Fibroblast of pulmonary artery (primary cell): ENCODE measurements around the gene ERBB2.

Experiments
- DNase-seq: peaks from one replicate; pipeline ENCODE4 v3.0.0-alpha.2; 2010; ENCODE audit warnings: low read depth
- H3K4me3 ChIP-seq: replicated peaks from 2 replicates; pipeline ENCODE4 v1.5.1; 2011; ENCODE audit warnings: low read depth, mild to moderate bottlenecking, control low read depth, low read length, moderate library complexity
- CTCF ChIP-seq: IDR thresholded peaks from 2 replicates; pipeline ENCODE4 v1.5.1; 2011; ENCODE audit warnings: mild to moderate bottlenecking, control low read depth, low read length, inconsistent platforms; ENCODE audit errors: missing control alignments

The ERBB2 gene

GRCh38 chr17:39661744-39662541 lies 37.9 kb upstream of the ERBB2 start:
- DNase-seq, result no peak
- H3K4me3 ChIP-seq, result no peak overlapping the region
- no peak for TF ChIP-seq CTCF

- TF ChIP-seq CTCF, result no peak
- no peak for DNase-seq
- no peak overlapping the region for H3K4me3 ChIP-seq
Measured at GRCh38 chr17:39662551-39663339, 37.1 kb upstream of the ERBB2 start.

- H3K4me3 ChIP-seq, result no peak overlapping the region
- TF ChIP-seq CTCF, result no peak
- DNase-seq, result no peak
Measured at GRCh38 chr17:39663340-39663687, 36.5 kb upstream of the ERBB2 start.

- no peak overlapping the region for H3K4me3 ChIP-seq
- DNase-seq, result no peak
- no peak for TF ChIP-seq CTCF
Measured at GRCh38 chr17:39663688-39664580, 35.9 kb upstream of the ERBB2 start.

- DNase-seq, result no peak
- no peak for TF ChIP-seq CTCF
- no peak within 1 kb of the TSS for H3K4me3 ChIP-seq
Measured at GRCh38 chr17:39664581-39665561, 35.0 kb upstream of the ERBB2 start, which contains the start of gene TCAP. Gene TCAP, plus strand, starts transcription at chr17:39665349. Its CDS starts 11 bp downstream, at chr17:39665360.
